Heart right ventricle (tissue), 16 donors: ENCODE results near the gene FANCE. TPM values are rescaled to one million over a fixed set of nuclear protein-coding genes. Genes with fewer than 3 reads are reported as not detected.

ENCODE experiments used
- ATAC-seq, 8 donors: fragments of 200-7000 bp; cut with Tn5 transposase; one replicate each; pipeline ENCODE4 v1.9.1; 2020; ENCODE audit warnings: mild to moderate bottlenecking in 8 of 8, moderate library complexity in 8 of 8, moderate number of reproducible peaks in 1 of 8
- DNase-seq, 2 donors: peaks; one replicate each; pipeline ENCODE4 v3.0.0-alpha.2; 2020
- H3K27ac ChIP-seq, 10 donors: fragments of 200-600 bp; sonication (generic) in 2 of 10; one replicate each; pipeline versions ENCODE4 v1.5.0 to v1.8.0; 2020 to 2022; ENCODE audit warnings: mild to moderate bottlenecking in 3 of 10
- H3K27me3 ChIP-seq, 7 donors: fragments of 200-600 bp; one replicate each; pipeline ENCODE4 v1.8.0; 2021 to 2022; ENCODE audit warnings: mild to moderate bottlenecking in 2 of 7
- H3K36me3 ChIP-seq, 9 donors: fragments of 200-600 bp; sonication (generic) in 1 of 9; one replicate each; pipeline versions ENCODE4 v1.5.0 to v1.8.0; 2020 to 2022; ENCODE audit warnings: mild to moderate bottlenecking in 2 of 9
- H3K4me1 ChIP-seq, 9 donors: fragments of 200-600 bp; sonication (generic) in 1 of 9; one replicate each; pipeline versions ENCODE4 v1.5.0 to v1.8.0; 2020 to 2022; ENCODE audit warnings: mild to moderate bottlenecking in 4 of 9
- H3K4me3 ChIP-seq, 10 donors: fragments of 200-600 bp; sonication (generic) in 2 of 10; one replicate each; pipeline versions ENCODE4 v1.5.0 to v1.8.0; 2020 to 2022; ENCODE audit warnings: mild to moderate bottlenecking in 7 of 10, moderate library complexity in 2 of 10
- H3K9me3 ChIP-seq, 11 donors: fragments of 200-600 bp in 10 of 11; sonication (generic) in 2 of 11; one replicate each; pipeline versions ENCODE4 v1.5.0 to v1.8.0; 2013 to 2022; ENCODE audit warnings: mild to moderate bottlenecking in 2 of 11, control low read depth in 1 of 11, moderate library complexity in 1 of 11
- CTCF ChIP-seq, 9 donors: fragments of 200-600 bp; sonication (generic) in 2 of 9; IDR thresholded peaks; one replicate each; pipeline versions ENCODE4 v1.5.0 to v1.8.0; 2021 to 2022; ENCODE audit warnings: antibody characterized with exemption in 9 of 9, mild to moderate bottlenecking in 5 of 9, moderate library complexity in 1 of 9
- WGBS, 2 donors: extraction: QIAGEN DNeasy Blood & Tissue Kit; methylation state at CpG; one replicate each; pipeline ENCODE4 v1.1.7; 2013; ENCODE audit warnings: inconsistent platforms in 1 of 2; 5-methylcytosine and 5-hydroxymethylcytosine counted together
- intact Hi-C, 10 donors: fragments of 100-400 bp; cut with DNase I; formaldehyde crosslinking; loops; one replicate each; pipeline versions ENCODE4 v1.11.1 to v1.14.2; 2022
- polyA plus RNA-seq, 2 donors: library from polyadenylated mRNA; stranded (reverse); fragments of 200-250 nt; gene quantifications; one replicate each; pipeline ENCODE4 v1.2.3, GENCODE V29; 2013
- total RNA-seq, 10 donors: library from RNA; stranded (reverse); fragmentation: NEBNext Ultra II Directional in 3 of 10; extraction: Animal tissue kit (Norgen Biotek cat#: 25700) in 3 of 10; gene quantifications; one replicate each; pipeline versions ENCODE4 v1.2.1 to v1.2.4, GENCODE V29; 2021 to 2023
- donor health status: Arrhythmogenic right ventricular cardiomyopathy.
- donor health status: ischemic (EF 13 %, LVEDD 7.1; RV severe dilation, severe dysfunction).
- donor health status: healthy with polysubstance abuse.
- donor health status: DM: no; HTN: yes; CAD: no.
- donor health status: DM: no; HTN: no; CAD: no.
- donor health status: ischemic (EF 25% LVEDD 6.9; RV normal size, moderate dysfunction).
- donor health status: ischemic (EF 25% LVEDD 5.7; RV mildly dilated, moderate dysfunction).
- donor health status: healthy.
- donor health status: DM: yes; HTN: yes; CAD: no.
- donor health status: Ischemic cardiomyopathy.
- donor health status: ischemic (EF 35%, LVEDD 5.7; RV mildly dilated, moderate dysfunction).
- donor health status: nonischemic (EF 11% LVEDD 7.7; RV severe dilation, severe dysfunction).
- donor health status: DM: yes; HTN: yes; CAD: no.
- donor health status: PGD.
- donor health status: ischemic (EF 29% LVEDD 5.4; RV normal size, mild dysfunction).
- donor health status: nonischemic (EF 23%, LVEDD 6.1; RV moderate dilation, normal function).

Gene FANCE
- total and polyA plus RNA-seq, 12 donors = 1.5 to 5.3 (median 2.9) TPM

DNA sequence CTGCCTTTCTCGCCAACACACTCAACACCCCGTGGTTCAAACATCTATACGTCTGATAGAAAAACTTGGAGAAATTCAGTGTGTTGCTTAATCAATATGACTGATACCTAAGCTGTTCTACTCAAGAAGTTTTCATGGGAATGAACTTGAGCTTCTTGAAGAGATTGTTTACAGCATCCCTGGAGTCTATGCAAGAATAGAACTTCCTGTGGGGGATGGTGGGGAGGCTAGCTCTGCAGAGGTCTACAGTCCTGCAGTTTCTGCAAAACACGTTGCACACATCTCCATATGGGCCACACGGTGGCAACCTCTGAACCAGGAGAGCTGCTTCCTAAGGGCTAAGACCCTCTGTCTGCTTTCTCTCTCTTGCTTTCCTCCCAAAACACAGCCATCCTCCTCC lies 32.7 kb upstream of the FANCE start:
- Histone ChIP-seq H3K27ac (peak overlapping the region in 2 of 10 donors; percentile 10 to 44), H3K4me3 (no peak overlapping the region), H3K9me3 (no peaks in the 10 kb centered on the region), H3K27me3 (no peaks in the 10 kb centered on the region), H3K4me1 (peaks cover 0 to 29% (median 14%) of the 10 kb centered on the region in 9 donors), H3K36me3 (peaks cover 0 to 75% (median 16%) of the 10 kb centered on the region in 9 donors)
- DNase-seq (no peak), ATAC-seq (peak in 1 of 8 donors; percentile 44)
- 55 to 61% methylated on average over 5 of the region's 5 CpGs for WGBS, 2 donors
- TF ChIP-seq CTCF (IDR thresholded peaks at IDR 0.05) = peak in 2 of 9 donors; percentile 14 to 26
- intact Hi-C loops = loop anchor here in 2 of 10 donors (10.0 kb wide), 1 partner anchor 75 kb away; the partner anchor contains the start of gene PPARD (in 2 of the 2)

DNA sequence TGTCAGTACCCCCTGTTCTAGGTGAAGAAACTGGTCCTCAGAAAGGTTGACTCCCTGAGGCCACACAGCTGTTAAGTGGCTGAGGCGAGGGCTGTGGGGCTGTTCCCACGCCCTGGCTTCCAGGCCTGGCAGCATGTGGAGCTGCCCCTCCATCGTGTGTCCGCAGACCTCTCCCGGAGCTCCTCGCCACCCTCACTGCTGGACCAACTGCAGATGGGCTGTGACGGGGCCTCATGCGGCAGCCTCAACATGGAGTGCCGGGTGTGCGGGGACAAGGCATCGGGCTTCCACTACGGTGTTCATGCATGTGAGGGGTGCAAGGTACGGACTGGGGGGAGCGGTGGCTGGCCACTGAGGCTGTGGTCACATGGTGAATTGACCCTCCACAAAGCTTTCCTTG lies 32.2 kb upstream of the FANCE start:
- H3K27me3 ChIP-seq = no peaks in the 10 kb centered on the region
- H3K27ac ChIP-seq = peak overlapping the region in 1 of 10 donors; percentile 10
- no peaks in the 10 kb centered on the region for H3K9me3 ChIP-seq
- ATAC-seq = no peak
- intact Hi-C loops = loop anchor here in 2 of 10 donors (10.0 kb wide), 1 partner anchor 75 kb away; the partner anchor contains the start of gene PPARD (in 2 of the 2)
- no peak overlapping the region for H3K4me3 ChIP-seq
- DNase-seq = no peak
- WGBS, 2 donors = 96% methylated on average over 14 of the region's 14 CpGs
- TF ChIP-seq CTCF (IDR thresholded peaks at IDR 0.05) = no peak
- peaks cover 0 to 75% (median 21%) of the 10 kb centered on the region in 9 donors for H3K36me3 ChIP-seq
- peaks cover 0 to 24% (median 9%) of the 10 kb centered on the region in 9 donors for H3K4me1 ChIP-seq

DNA sequence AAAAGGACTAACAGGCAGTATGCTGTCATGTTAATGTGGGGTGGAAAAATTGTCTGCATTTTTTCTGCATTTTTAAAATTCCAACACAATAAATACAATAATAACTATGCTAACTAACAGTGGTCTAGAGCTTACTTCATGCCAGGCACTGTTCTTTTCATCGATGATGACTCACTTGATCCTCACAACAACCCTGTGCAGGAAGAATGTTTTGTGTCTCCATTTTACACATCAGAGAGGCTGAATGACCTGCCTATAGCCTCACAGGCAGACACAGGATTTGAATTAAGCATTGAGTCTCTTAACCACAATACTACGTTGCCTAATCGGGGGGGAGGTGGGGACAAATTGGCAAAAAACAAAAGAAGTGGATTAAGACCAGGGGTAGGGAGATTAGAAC lies 26.9 kb upstream of the FANCE start:
- Histone ChIP-seq H3K27me3 (no peaks in the 10 kb centered on the region), H3K4me3 (no peak overlapping the region), H3K4me1 (peaks cover 0 to 16% (median 0%) of the 10 kb centered on the region in 9 donors), H3K9me3 (peaks cover 0 to 26% (median 14%) of the 10 kb centered on the region in 11 donors), H3K27ac (peak overlapping the region in 1 of 10 donors; percentile 31), H3K36me3 (peaks cover 0 to 68% (median 31%) of the 10 kb centered on the region in 9 donors)
- 78 to 81% methylated on average over 3 of the region's 3 CpGs for WGBS, 2 donors
- DNase-seq (no peak), ATAC-seq (no peak)
- no peak for TF ChIP-seq CTCF (IDR thresholded peaks at IDR 0.05)
- intact Hi-C loops = no loop called here

DNA sequence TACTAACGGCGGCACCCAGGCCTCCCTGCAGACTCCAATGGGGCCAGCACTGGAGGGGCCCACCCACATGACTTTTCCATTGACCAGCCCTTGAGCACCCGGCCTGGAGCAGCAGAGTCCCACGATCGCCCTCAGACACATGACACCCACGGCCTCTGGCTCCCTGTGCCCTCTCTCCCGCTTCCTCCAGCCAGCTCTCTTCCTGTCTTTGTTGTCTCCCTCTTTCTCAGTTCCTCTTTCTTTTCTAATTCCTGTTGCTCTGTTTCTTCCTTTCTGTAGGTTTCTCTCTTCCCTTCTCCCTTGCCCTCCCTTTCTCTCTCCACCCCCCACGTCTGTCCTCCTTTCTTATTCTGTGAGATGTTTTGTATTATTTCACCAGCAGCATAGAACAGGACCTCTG lies 26.1 kb upstream of the FANCE start:
- peak overlapping the region in 1 of 10 donors; percentile 31 for H3K27ac ChIP-seq

More for the DNA sequence above, 26.1 kb upstream of the FANCE start:
- peaks cover 0 to 64% (median 31%) of the 10 kb centered on the region in 9 donors for H3K36me3 ChIP-seq
- no peaks in the 10 kb centered on the region for H3K27me3 ChIP-seq
- H3K4me1 ChIP-seq = peaks cover 0 to 16% (median 0%) of the 10 kb centered on the region in 9 donors
- WGBS, 2 donors = 63 to 73% methylated on average over 8 of the region's 8 CpGs
- peaks cover 0 to 30% (median 14%) of the 10 kb centered on the region in 11 donors for H3K9me3 ChIP-seq
- DNase-seq (no peak), ATAC-seq (peak in 6 of 8 donors; percentile 31 to 61 (median 50))
- intact Hi-C loops = no loop called here
- no peak overlapping the region for H3K4me3 ChIP-seq
- no peak for TF ChIP-seq CTCF (IDR thresholded peaks at IDR 0.05)
